HG03159 (cell line): ENCODE results near the gene PLCB4.
"Not testable (repeated sequence)": the region's sequence is repeated elsewhere in the genome, so short reads cannot be mapped to it uniquely, and the experiment has no call there.

ENCODE experiments used
- ATAC-seq: cut with Tn5 transposase; IDR thresholded peaks from one replicate; pipeline ENCODE4 v1.9.1; 2021; ENCODE audit warnings: mild to moderate bottlenecking, moderate library complexity; ENCODE audit not compliant: unreplicated experiment

The PLCB4 gene

GRCh38 chr20:9068841-9069663 is at the start of gene PLCB4:
Gene PLCB4, plus strand, starts transcription at chr20:9069087. Its CDS starts 238,728 bp downstream, at chr20:9307815.
- ATAC-seq, result no peak

DNA sequence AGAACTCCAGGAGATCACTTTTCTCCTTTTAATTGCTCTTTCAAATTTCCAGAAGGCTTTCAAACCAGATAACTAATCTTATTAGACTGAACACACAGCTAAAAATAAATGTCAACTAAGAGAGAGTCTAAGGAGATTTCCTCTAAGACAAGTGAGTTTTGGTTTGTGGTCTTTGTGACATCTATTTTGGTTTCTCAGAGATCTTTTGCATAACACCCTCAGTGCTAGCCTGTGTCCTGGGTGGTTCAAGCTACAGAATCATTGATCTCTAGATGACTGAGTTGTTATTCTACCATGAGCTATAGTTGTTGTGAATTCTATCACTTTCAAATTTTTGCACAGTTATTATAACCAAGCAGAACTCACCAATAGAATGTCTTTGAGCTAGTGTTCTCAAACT is 49.1 kb upstream of the PLCB4 start:
- ATAC-seq, result no peak

DNA sequence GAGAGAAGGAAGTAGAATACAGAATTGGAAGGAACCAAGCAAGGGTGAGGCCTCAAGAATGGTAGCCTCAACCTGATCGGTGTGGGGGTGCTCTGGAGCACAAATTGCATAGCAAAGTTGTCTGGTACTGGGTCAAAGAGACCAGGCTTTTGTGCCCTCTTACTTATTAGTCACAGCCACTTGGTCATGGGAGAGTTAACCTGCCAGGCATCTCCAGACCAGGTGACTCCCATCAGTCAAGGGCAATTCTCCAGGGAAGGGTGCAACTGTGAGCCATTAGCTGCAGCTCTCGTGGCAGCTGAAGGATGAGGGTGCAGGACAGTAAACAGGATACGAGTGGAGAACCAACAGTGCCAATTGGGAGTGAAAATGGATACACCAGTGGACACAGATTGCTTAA is 47.7 kb upstream of the PLCB4 start:
- no peak for ATAC-seq

GRCh38 chr20:9021699-9022098 is 47.2 kb upstream of the PLCB4 start:
- no peak for ATAC-seq

- ATAC-seq, result no peak
Observed at GRCh38 chr20:9022376-9022775, 46.5 kb upstream of the PLCB4 start.

GRCh38 chr20:9024606-9025005 is 44.3 kb upstream of the PLCB4 start:
- no peak for ATAC-seq

- ATAC-seq, result no peak
Observed at GRCh38 chr20:9025011-9025410, 43.9 kb upstream of the PLCB4 start.

DNA sequence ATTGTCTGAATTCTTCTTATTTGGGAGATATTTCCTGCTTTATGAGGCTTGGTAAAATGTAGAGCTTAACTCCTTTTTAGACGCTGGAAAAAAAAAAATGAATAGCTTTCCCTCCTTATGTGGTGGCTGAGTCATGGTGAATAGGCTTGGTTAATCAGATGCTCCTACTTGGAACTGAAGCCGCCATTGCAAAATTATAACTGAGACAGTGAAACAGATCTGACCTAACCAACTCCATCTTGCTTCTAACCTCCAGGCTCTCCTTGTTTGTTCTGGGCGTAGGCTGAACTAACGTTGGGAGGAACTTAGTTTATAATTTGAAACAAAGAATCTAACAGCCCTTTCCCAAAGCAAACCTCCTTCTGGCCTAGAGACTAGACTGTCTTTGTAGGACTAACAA is 43.2 kb upstream of the PLCB4 start:
- no peak for ATAC-seq

DNA sequence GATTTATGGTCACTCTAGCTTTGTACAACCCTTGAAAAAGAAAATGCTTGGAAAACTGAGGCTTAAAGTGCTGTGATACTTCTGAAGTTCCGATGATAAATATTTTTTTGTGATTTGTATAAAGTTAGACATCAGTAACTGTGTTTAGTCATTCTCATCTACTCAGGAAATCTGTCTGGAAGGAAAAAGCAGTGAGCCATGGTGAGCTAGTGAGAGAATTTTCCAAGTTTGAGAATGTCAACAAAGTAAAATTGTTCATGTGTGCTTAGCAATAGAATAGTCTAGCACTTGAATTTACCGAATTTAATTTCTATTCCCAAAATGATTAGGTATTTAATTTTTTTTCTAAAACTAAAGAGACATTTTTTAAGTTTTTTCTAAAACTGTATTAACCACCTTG is 41.3 kb upstream of the PLCB4 start:
- ATAC-seq, result no peak

GRCh38 chr20:9028419-9028818 is 40.5 kb upstream of the PLCB4 start:
- ATAC-seq, result no peak

GRCh38 chr20:9031991-9032390 is 36.9 kb upstream of the PLCB4 start:
- no peak for ATAC-seq

- no peak for ATAC-seq
Observed at GRCh38 chr20:9032758-9033157, 36.1 kb upstream of the PLCB4 start.

- no peak for ATAC-seq
Observed at GRCh38 chr20:9035126-9035525, 33.8 kb upstream of the PLCB4 start.

GRCh38 chr20:9036593-9036992 is 32.3 kb upstream of the PLCB4 start:
- no peak for ATAC-seq

- no peak for ATAC-seq
Observed at GRCh38 chr20:9038791-9039535, 29.9 kb upstream of the PLCB4 start.

GRCh38 chr20:9040863-9041524 is 27.9 kb upstream of the PLCB4 start:
- no peak for ATAC-seq

- no peak for ATAC-seq
Observed at GRCh38 chr20:9043364-9043763, 25.5 kb upstream of the PLCB4 start.

GRCh38 chr20:9047928-9048327 is 21.0 kb upstream of the PLCB4 start:
- not testable (repeated sequence) for ATAC-seq

GRCh38 chr20:9051508-9051907 is 17.4 kb upstream of the PLCB4 start:
- ATAC-seq, result no peak

DNA sequence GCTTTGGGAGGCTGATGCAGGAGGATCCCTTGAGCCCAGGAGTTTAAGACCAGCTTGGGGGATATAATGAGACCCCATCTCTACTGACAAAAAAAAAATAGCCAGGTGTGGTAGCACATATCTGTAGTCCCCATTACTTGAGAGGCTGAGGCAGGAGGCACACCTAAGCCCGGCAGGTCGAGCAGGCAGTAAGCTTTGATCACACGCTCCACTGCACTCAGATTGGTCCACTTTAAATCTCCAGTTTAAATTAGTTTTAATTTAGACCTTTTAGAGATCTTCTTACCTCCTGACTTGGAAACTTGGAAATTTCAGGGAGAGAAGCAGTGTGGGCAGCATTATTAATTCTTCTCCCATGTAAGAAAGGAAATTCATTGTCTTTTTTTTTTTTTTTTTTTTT is 16.8 kb upstream of the PLCB4 start:
- ATAC-seq, result no peak

DNA sequence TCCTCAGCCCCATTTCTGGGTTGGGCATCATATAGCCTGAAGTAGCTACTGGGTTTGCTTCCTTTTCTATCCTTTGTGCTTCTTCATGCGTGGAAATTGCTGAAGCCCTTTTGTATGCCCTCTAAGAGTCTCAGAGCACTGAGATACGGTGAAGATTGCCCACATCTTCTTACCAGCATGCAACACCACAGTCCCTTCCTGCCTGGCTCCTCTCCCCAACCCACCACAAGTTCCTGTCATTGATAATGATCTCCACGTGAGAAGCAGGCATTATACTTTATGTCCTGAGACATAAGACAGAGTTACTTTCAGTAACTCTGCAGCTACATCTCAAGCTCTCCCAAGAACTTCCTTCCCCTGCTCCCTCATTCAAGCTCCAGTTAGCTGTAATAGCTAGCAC is 15.8 kb upstream of the PLCB4 start:
- ATAC-seq, result no peak

- no peak for ATAC-seq
Observed at GRCh38 chr20:9054176-9054575, 14.7 kb upstream of the PLCB4 start.
